H9 (cell line): Measurements from ENCODE around the gene PLEKHF1. TPM values are rescaled to one million over a fixed set of nuclear protein-coding genes. Genes with fewer than 3 reads are reported as not detected.

Source experiments
- DNase-seq: peaks from one replicate; pipeline ENCODE4 v3.0.0-alpha.2; 2017
- H2AFZ ChIP-seq: one replicate; pipeline ENCODE4 v1.6.1; 2013; ENCODE audit warnings: mild to moderate bottlenecking, low read length, control low read depth, moderate library complexity
- H2AK5ac ChIP-seq: 2 replicates; pipeline ENCODE4 v1.6.1; 2013; ENCODE audit warnings: low read length, control low read depth, mixed read lengths; ENCODE audit not compliant: insufficient read length
- H2BK120ac ChIP-seq: one replicate; pipeline ENCODE4 v1.6.1; 2013; ENCODE audit warnings: low read depth, mild to moderate bottlenecking, low read length, control low read depth, inconsistent platforms; ENCODE audit not compliant: poor library complexity, severe bottlenecking
- H2BK12ac ChIP-seq: 2 replicates; pipeline ENCODE4 v1.6.1; 2013; ENCODE audit warnings: low read length, control low read depth, mixed read lengths, low read depth; ENCODE audit not compliant: insufficient read length
- H2BK15ac ChIP-seq: 2 replicates; pipeline ENCODE4 v1.6.1; 2013; ENCODE audit warnings: low read depth, low read length, control low read depth
- H2BK20ac ChIP-seq: one replicate; pipeline ENCODE4 v1.6.1; 2013; ENCODE audit warnings: low read depth, mild to moderate bottlenecking, low read length, control low read depth, inconsistent platforms; ENCODE audit not compliant: poor library complexity, severe bottlenecking
- H2BK5ac ChIP-seq: 2 replicates; pipeline ENCODE4 v1.6.1; 2013; ENCODE audit warnings: low read length, control low read depth, mixed read lengths; ENCODE audit not compliant: insufficient read length
- H3K14ac ChIP-seq: 2 replicates; pipeline ENCODE4 v1.6.1; 2013; ENCODE audit warnings: low read length, control low read depth; ENCODE audit not compliant: insufficient read depth
- H3K18ac ChIP-seq: 2 replicates; pipeline ENCODE4 v1.6.1; 2013; ENCODE audit warnings: low read depth, mild to moderate bottlenecking, mixed read lengths, low read length, control low read depth; ENCODE audit not compliant: insufficient read length
- H3K23ac ChIP-seq: 2 replicates; pipeline ENCODE4 v1.6.1; 2013; ENCODE audit warnings: low read length, control low read depth, mixed read lengths, low read depth; ENCODE audit not compliant: insufficient read length
- H3K23me2 ChIP-seq: 2 replicates; pipeline ENCODE4 v1.6.1; 2013; ENCODE audit warnings: low read depth, mild to moderate bottlenecking, mixed read lengths, low read length, control low read depth; ENCODE audit not compliant: insufficient read length, poor library complexity, severe bottlenecking
- H3K27ac ChIP-seq: 2 replicates; pipeline ENCODE4 v1.5.1; 2013; ENCODE audit warnings: low read length, control low read depth, mixed read lengths, low read depth; ENCODE audit not compliant: insufficient read length
- H3K27me3 ChIP-seq: 2 replicates; pipeline ENCODE4 v1.6.1; 2013; ENCODE audit warnings: low read length, control low read depth, inconsistent platforms; ENCODE audit not compliant: insufficient read depth
- H3K4ac ChIP-seq: 2 replicates; pipeline ENCODE4 v1.6.1; 2013; ENCODE audit warnings: low read depth, mild to moderate bottlenecking, control low read depth, inconsistent platforms, low read length, moderate library complexity
- H3K4me1 ChIP-seq: 2 replicates; pipeline ENCODE4 v1.6.1; 2013; ENCODE audit warnings: low read length, control low read depth, inconsistent platforms; ENCODE audit not compliant: insufficient read depth
- H3K4me2 ChIP-seq: 2 replicates; pipeline ENCODE4 v1.6.1; 2013; ENCODE audit warnings: low read length, control low read depth, mixed read lengths; ENCODE audit not compliant: insufficient read length, insufficient read depth
- H3K56ac ChIP-seq: 2 replicates; pipeline ENCODE4 v1.6.1; 2013; ENCODE audit warnings: low read depth, mild to moderate bottlenecking, mixed read lengths, low read length, control low read depth; ENCODE audit not compliant: insufficient read length
- H3K79me1 ChIP-seq: 2 replicates; pipeline ENCODE4 v1.6.1; 2013; ENCODE audit warnings: low read depth, mild to moderate bottlenecking, moderate library complexity, low read length, control low read depth, inconsistent platforms; ENCODE audit not compliant: insufficient read depth, poor library complexity, severe bottlenecking
- H3K79me2 ChIP-seq: 2 replicates; pipeline ENCODE4 v1.6.1; 2013; ENCODE audit warnings: low read length, control low read depth, inconsistent platforms; ENCODE audit not compliant: insufficient read depth
- H3K9ac ChIP-seq: 2 replicates; pipeline ENCODE4 v1.6.1; 2013; ENCODE audit warnings: low read length, control low read depth, mixed read lengths; ENCODE audit not compliant: insufficient read length; ENCODE audit errors: extremely low read depth
- H3K9me3 ChIP-seq: one replicate; pipeline ENCODE4 v1.6.1; 2013; ENCODE audit warnings: low read depth, low read length, inconsistent platforms; ENCODE audit not compliant: control insufficient read depth
- H3T11ph ChIP-seq: one replicate; pipeline ENCODE4 v1.6.1; 2013; ENCODE audit warnings: mild to moderate bottlenecking, low read length, control low read depth, inconsistent platforms
- H4K20me1 ChIP-seq: one replicate; pipeline ENCODE4 v1.6.1; 2013; ENCODE audit not compliant: control insufficient read depth, insufficient read length, insufficient read depth
- H4K5ac ChIP-seq: 2 replicates; pipeline ENCODE4 v1.6.1; 2013; ENCODE audit warnings: low read depth, mild to moderate bottlenecking, mixed read lengths, low read length, control low read depth; ENCODE audit not compliant: insufficient read length
- H4K8ac ChIP-seq: replicated peaks from 2 replicates; pipeline ENCODE4 v1.6.1; 2013; ENCODE audit warnings: low read length, control low read depth, mixed read lengths, low read depth; ENCODE audit not compliant: insufficient read length
- H4K91ac ChIP-seq: 2 replicates; pipeline ENCODE4 v1.6.1; 2013; ENCODE audit warnings: low read depth, mild to moderate bottlenecking, moderate library complexity, mixed read lengths, low read length, control low read depth; ENCODE audit not compliant: insufficient read length
- H3K27ac Mint-ChIP-seq, 3 experiments: 2 replicates in 2 of 3; 3 replicates in 1 of 3; pipeline ENCODE4 v1.8.0; 2020 to 2021; ENCODE audit warnings: mixed read lengths in 3 of 3, mild to moderate bottlenecking in 1 of 3, moderate library complexity in 1 of 3
- H3K27me3 Mint-ChIP-seq: 2 replicates; pipeline ENCODE4 v1.8.0; 2021; ENCODE audit warnings: low read depth, mild to moderate bottlenecking, moderate library complexity, mixed read lengths
- H3K36me3 Mint-ChIP-seq, 3 experiments: 2 replicates in 2 of 3; 3 replicates in 1 of 3; pipeline ENCODE4 v1.8.0; 2020 to 2021; ENCODE audit warnings: low read depth in 3 of 3, mixed read lengths in 3 of 3; ENCODE audit not compliant: insufficient read depth in 1 of 3
- H3K4me1 Mint-ChIP-seq, 2 experiments: 2 replicates each; pipeline ENCODE4 v1.8.0; 2020; ENCODE audit warnings: mixed read lengths in 2 of 2
- H3K4me3 Mint-ChIP-seq, 2 experiments: 2 replicates in 1 of 2; 3 replicates in 1 of 2; pipeline ENCODE4 v1.8.0; 2020 to 2021; ENCODE audit warnings: mild to moderate bottlenecking in 2 of 2, mixed read lengths in 2 of 2, moderate library complexity in 1 of 2
- H3K9me3 Mint-ChIP-seq, 2 experiments: 2 replicates in 1 of 2; 3 replicates in 1 of 2; pipeline ENCODE4 v1.8.0; 2020; ENCODE audit warnings: mild to moderate bottlenecking in 2 of 2, mixed read lengths in 2 of 2, moderate library complexity in 1 of 2
- CTCF ChIP-seq: fragments of 200-600 bp; sonication (generic); conservative IDR thresholded peaks from 3 replicates; pipeline ENCODE4 v1.8.0; 2021; ENCODE audit warnings: antibody characterized with exemption, mild to moderate bottlenecking
- WGBS: extraction: QIAGEN DNeasy Blood & Tissue Kit; methylation state at CpG from one replicate; pipeline ENCODE4 v1.1.7; 2013; ENCODE audit warnings: missing lambda C conversion rate, low lambda C conversion rate, mixed read lengths; ENCODE audit not compliant: insufficient read length; ENCODE audit errors: extremely low coverage; 5-methylcytosine and 5-hydroxymethylcytosine counted together
- total RNA-seq: library from RNA; stranded (reverse); gene quantifications from 2 replicates; pipeline ENCODE4 v1.2.1, GENCODE V29; 2021

The PLEKHF1 gene
- total RNA-seq, 1 experiment from 2014 or later: 4.9 TPM

GRCh38 chr19:29668746-29669609 is 3.7 kb downstream of the PLEKHF1 start:
- Mint-ChIP-seq H3K4me3 (no peak overlapping the region; a peak in 1 of 5 replicates), H3K4me1 (peaks cover 11 to 20% of the 10 kb centered on the region in 2 experiments), H3K9me3 (no peaks in the 10 kb centered on the region), H3K27ac (no peak overlapping the region), H3K27me3 (peaks cover 9% of the 10 kb centered on the region), H3K36me3 (peaks cover 0 to 8% (median 4%) of the 10 kb centered on the region in 3 experiments; a peak in 5 of 7 replicates)
- Histone ChIP-seq H3K4me2 (no peak overlapping the region), H2AK5ac (no peak overlapping the region), H3K79me1 (peaks cover 3% of the 10 kb centered on the region), H4K20me1 (no peaks in the 10 kb centered on the region), H3K23me2 (peaks cover 14% of the 10 kb centered on the region), H2AFZ (no peak overlapping the region), H3K9ac (no peak overlapping the region), H3K27me3 (no peaks in the 10 kb centered on the region), H3K14ac (no peak overlapping the region), H2BK15ac (no peak overlapping the region), H3K23ac (no peak overlapping the region), H2BK120ac (no peak overlapping the region), H3K56ac (no peak overlapping the region), H3K4ac (no peak overlapping the region), H2BK12ac (no peak overlapping the region), H3K79me2 (peaks cover 2% of the 10 kb centered on the region; the same call in 1 of the 2 replicates), H2BK20ac (no peak overlapping the region), H3K27ac (no peak overlapping the region), H4K91ac (no peak overlapping the region), H4K8ac (no peak overlapping the region), H3K9me3 (no peaks in the 10 kb centered on the region), H2BK5ac (no peak overlapping the region), H4K5ac (no peak overlapping the region), H3K4me1 (peaks cover 8% of the 10 kb centered on the region; the same call in 1 of the 2 replicates), H3T11ph (no peak overlapping the region), H3K18ac (no peak overlapping the region)
- WGBS: no CpG with 5 or more reads among the region's 13 CpGs
- TF ChIP-seq CTCF: peak; percentile 57
- no peak for DNase-seq
